SK-N-SH treated with all-trans-retinoic acid at 6 μM for 48 hours (cell line): Measurements from ENCODE around the gene C17orf75.
A peak's percentile ranks its signal among the peaks of the same experiment; 100 is the strongest.

Experiments used
- ATAC-seq: fragments of 200-7000 bp; cut with Tn5 transposase; 3 replicates; pipeline ENCODE4 v1.9.1; 2020; ENCODE audit warnings: mild to moderate bottlenecking, moderate library complexity
- ARNTL ChIP-seq: fragments of 450-650 bp; formaldehyde crosslinking; IDR thresholded peaks from 2 replicates; pipeline ENCODE4 v1.5.0; 2020; ENCODE audit warnings: low read depth, mild to moderate bottlenecking, moderate library complexity, borderline replicate concordance
- BACH2 ChIP-seq: fragments of 250-450 bp; sonication (Bioruptor Pico); IDR thresholded peaks from 2 replicates; pipeline ENCODE4 v1.9.0; 2021; ENCODE audit warnings: mild to moderate bottlenecking, borderline replicate concordance
- CREB5 ChIP-seq: fragments of 250-450 bp; sonication (Bioruptor Pico); IDR thresholded peaks from 2 replicates; pipeline ENCODE4 v1.5.1; 2020; ENCODE audit warnings: low read depth, mild to moderate bottlenecking, moderate library complexity
- CSDC2 ChIP-seq: fragments of 250-450 bp; sonication (Bioruptor Pico); IDR thresholded peaks from 2 replicates; pipeline ENCODE4 v1.5.0; 2020; ENCODE audit warnings: mild to moderate bottlenecking, moderate library complexity
- ESRRG ChIP-seq: fragments of 250-450 bp; sonication (Bioruptor Pico); IDR thresholded peaks from 2 replicates; pipeline ENCODE4 v1.6.1; 2021; ENCODE audit warnings: mild to moderate bottlenecking
- GLIS3 ChIP-seq: fragments of 250-450 bp; sonication (Bioruptor Pico); IDR thresholded peaks from 2 replicates; pipeline ENCODE4 v1.5.0; 2020; ENCODE audit warnings: mild to moderate bottlenecking, moderate library complexity
- ISL1 ChIP-seq: fragments of 250-450 bp; sonication (Bioruptor Pico); IDR thresholded peaks from 2 replicates; pipeline ENCODE4 v2.1.2; 2022; ENCODE audit warnings: mild to moderate bottlenecking, moderate library complexity
- OSR1 ChIP-seq: fragments of 250-450 bp; sonication (Bioruptor Pico); IDR thresholded peaks from 2 replicates; pipeline ENCODE4 v1.8.0; 2022; ENCODE audit warnings: moderate library complexity, mild to moderate bottlenecking, inconsistent platforms
- PATZ1 ChIP-seq: fragments of 250-450 bp; sonication (Bioruptor Pico); IDR thresholded peaks from 2 replicates; pipeline ENCODE4 v1.8.0; 2020; ENCODE audit warnings: mild to moderate bottlenecking, moderate library complexity, borderline replicate concordance
- PPARA ChIP-seq: fragments of 250-450 bp; sonication (Bioruptor Pico); IDR thresholded peaks from 2 replicates; pipeline ENCODE4 v1.5.0; 2020; ENCODE audit warnings: mild to moderate bottlenecking, borderline replicate concordance
- RARB ChIP-seq: fragments of 250-450 bp; sonication (Bioruptor Pico); IDR thresholded peaks from 2 replicates; pipeline ENCODE4 v1.8.0; 2021; ENCODE audit warnings: mild to moderate bottlenecking, moderate library complexity
- SNAI2 ChIP-seq: fragments of 250-450 bp; sonication (Bioruptor Pico); IDR thresholded peaks from 2 replicates; pipeline ENCODE4 v1.5.0; 2020; ENCODE audit warnings: mild to moderate bottlenecking, moderate library complexity
- TOX ChIP-seq: fragments of 250-450 bp; sonication (Bioruptor Pico); IDR thresholded peaks from 2 replicates; pipeline ENCODE4 v1.8.0; 2021; ENCODE audit warnings: mild to moderate bottlenecking, moderate library complexity, borderline replicate concordance
- ZC3H10 ChIP-seq: fragments of 250-450 bp; sonication (Bioruptor Pico); IDR thresholded peaks from 2 replicates; pipeline ENCODE4 v1.5.1; 2021; ENCODE audit warnings: mild to moderate bottlenecking, moderate library complexity
- ZFP3 ChIP-seq: fragments of 250-450 bp; sonication (Bioruptor Pico); IDR thresholded peaks from 2 replicates; pipeline ENCODE4 v1.5.0; 2020; ENCODE audit warnings: mild to moderate bottlenecking, moderate library complexity
- ZFP30 ChIP-seq: fragments of 450-650 bp; formaldehyde crosslinking; IDR thresholded peaks from 2 replicates; pipeline ENCODE4 v1.5.0; 2022; ENCODE audit warnings: mild to moderate bottlenecking, moderate library complexity
- ZNF70 ChIP-seq: fragments of 450-650 bp; formaldehyde crosslinking; IDR thresholded peaks from 2 replicates; pipeline ENCODE4 v1.5.0; 2020; ENCODE audit warnings: mild to moderate bottlenecking, moderate library complexity
- ZNF8 ChIP-seq: fragments of 450-650 bp; formaldehyde crosslinking; IDR thresholded peaks from 2 replicates; pipeline ENCODE4 v1.5.0; 2020; ENCODE audit warnings: mild to moderate bottlenecking, moderate library complexity
- TF ChIP-seq, protein P1 (sequence below): fragments of 250-450 bp; sonication (Bioruptor Pico); IDR thresholded peaks from 2 replicates; pipeline ENCODE4 v1.5.0; 2020; ENCODE audit warnings: mild to moderate bottlenecking, moderate library complexity
- TF ChIP-seq, protein P2 (sequence below): fragments of 250-450 bp; sonication (Bioruptor Pico); IDR thresholded peaks from 2 replicates; pipeline ENCODE4 v1.8.0; 2021; ENCODE audit warnings: low read depth, mild to moderate bottlenecking, moderate library complexity, borderline replicate concordance

Gene C17orf75

GRCh38 chr17:32307658-32308057, 34.3 kb downstream of the C17orf75 start:
- TF ChIP-seq ZFP30 (CRISPR knock-in tag) (no peak), ARNTL (CRISPR knock-in tag) (no peak), PPARA (CRISPR knock-in tag) (no peak), GLIS3 (CRISPR knock-in tag) (no peak), ZNF70 (CRISPR knock-in tag) (no peak), CREB5 (CRISPR knock-in tag) (no peak), SNAI2 (CRISPR knock-in tag) (no peak), BACH2 (CRISPR knock-in tag) (no peak), ZFP3 (CRISPR knock-in tag) (no peak), ESRRG (CRISPR knock-in tag) (no peak), ISL1 (CRISPR knock-in tag) (no peak), RARB (CRISPR knock-in tag) (no peak), ZNF8 (CRISPR knock-in tag) (no peak)
- TF ChIP-seq, protein P1, sequence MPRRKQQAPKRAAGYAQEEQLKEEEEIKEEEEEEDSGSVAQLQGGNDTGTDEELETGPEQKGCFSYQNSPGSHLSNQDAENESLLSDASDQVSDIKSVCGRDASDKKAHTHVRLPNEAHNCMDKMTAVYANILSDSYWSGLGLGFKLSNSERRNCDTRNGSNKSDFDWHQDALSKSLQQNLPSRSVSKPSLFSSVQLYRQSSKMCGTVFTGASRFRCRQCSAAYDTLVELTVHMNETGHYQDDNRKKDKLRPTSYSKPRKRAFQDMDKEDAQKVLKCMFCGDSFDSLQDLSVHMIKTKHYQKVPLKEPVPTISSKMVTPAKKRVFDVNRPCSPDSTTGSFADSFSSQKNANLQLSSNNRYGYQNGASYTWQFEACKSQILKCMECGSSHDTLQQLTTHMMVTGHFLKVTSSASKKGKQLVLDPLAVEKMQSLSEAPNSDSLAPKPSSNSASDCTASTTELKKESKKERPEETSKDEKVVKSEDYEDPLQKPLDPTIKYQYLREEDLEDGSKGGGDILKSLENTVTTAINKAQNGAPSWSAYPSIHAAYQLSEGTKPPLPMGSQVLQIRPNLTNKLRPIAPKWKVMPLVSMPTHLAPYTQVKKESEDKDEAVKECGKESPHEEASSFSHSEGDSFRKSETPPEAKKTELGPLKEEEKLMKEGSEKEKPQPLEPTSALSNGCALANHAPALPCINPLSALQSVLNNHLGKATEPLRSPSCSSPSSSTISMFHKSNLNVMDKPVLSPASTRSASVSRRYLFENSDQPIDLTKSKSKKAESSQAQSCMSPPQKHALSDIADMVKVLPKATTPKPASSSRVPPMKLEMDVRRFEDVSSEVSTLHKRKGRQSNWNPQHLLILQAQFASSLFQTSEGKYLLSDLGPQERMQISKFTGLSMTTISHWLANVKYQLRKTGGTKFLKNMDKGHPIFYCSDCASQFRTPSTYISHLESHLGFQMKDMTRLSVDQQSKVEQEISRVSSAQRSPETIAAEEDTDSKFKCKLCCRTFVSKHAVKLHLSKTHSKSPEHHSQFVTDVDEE (CRISPR knock-in tag), result no peak
- TF ChIP-seq, protein P2, sequence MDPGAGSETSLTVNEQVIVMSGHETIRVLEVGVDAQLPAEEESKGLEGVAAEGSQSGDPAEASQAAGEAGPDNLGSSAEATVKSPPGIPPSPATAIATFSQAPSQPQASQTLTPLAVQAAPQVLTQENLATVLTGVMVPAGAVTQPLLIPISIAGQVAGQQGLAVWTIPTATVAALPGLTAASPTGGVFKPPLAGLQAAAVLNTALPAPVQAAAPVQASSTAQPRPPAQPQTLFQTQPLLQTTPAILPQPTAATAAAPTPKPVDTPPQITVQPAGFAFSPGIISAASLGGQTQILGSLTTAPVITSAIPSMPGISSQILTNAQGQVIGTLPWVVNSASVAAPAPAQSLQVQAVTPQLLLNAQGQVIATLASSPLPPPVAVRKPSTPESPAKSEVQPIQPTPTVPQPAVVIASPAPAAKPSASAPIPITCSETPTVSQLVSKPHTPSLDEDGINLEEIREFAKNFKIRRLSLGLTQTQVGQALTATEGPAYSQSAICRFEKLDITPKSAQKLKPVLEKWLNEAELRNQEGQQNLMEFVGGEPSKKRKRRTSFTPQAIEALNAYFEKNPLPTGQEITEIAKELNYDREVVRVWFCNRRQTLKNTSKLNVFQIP (CRISPR knock-in tag), result no peak
- ATAC-seq, result no peak

- TF ChIP-seq, protein P1 (CRISPR knock-in tag), result no peak
- TF ChIP-seq ISL1 (CRISPR knock-in tag) (no peak), SNAI2 (CRISPR knock-in tag) (no peak), ZC3H10 (CRISPR knock-in tag) (no peak), BACH2 (CRISPR knock-in tag) (no peak)
- ATAC-seq, result no peak
Measured at GRCh38 chr17:32305049-32305448, 36.9 kb downstream of the C17orf75 start.

DNA sequence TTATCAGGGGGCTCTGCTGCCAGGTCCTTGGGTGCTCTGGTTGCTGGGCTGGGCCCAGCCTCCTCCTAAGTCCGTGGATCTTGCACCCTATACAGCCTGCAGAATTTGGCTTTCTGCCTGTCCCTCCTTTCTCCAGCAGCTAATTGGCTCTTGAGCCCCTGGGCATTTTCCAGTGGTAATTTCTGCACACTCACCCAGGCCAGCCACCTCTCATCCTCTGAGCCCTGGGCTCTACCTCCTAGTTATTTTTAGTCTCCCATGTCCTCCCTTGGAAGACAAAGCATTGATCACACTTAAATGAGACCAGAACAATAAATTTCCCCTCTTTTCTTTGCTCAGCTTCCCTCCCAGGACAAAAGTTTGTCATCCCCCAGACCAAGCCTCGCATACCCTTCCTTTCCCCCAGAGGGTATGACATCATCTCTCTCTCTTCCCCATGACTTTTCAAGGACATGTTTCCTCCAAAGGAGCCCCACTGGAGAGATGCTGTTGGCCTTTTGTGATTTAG, 38.1 kb downstream of the C17orf75 start:
- ATAC-seq, result peak; percentile 27; the same call in 1 of the 3 replicates
- TF ChIP-seq RARB (CRISPR knock-in tag), result no peak
- TF ChIP-seq ZNF8 (CRISPR knock-in tag), result no peak
- TF ChIP-seq ZNF70 (CRISPR knock-in tag), result no peak
- no peak for TF ChIP-seq ISL1 (CRISPR knock-in tag)
- no peak for TF ChIP-seq CREB5 (CRISPR knock-in tag)
- no peak for TF ChIP-seq ZFP3 (CRISPR knock-in tag)
- no peak for TF ChIP-seq PATZ1 (CRISPR knock-in tag)
- no peak for TF ChIP-seq OSR1 (CRISPR knock-in tag)
- no peak for TF ChIP-seq PPARA (CRISPR knock-in tag)
- no peak for TF ChIP-seq ZFP30 (CRISPR knock-in tag)
- no peak for TF ChIP-seq CSDC2 (CRISPR knock-in tag)
- no peak for TF ChIP-seq TOX (CRISPR knock-in tag)
- TF ChIP-seq ZC3H10 (CRISPR knock-in tag), result no peak
- TF ChIP-seq GLIS3 (CRISPR knock-in tag), result no peak
- TF ChIP-seq BACH2 (CRISPR knock-in tag), result no peak
- TF ChIP-seq SNAI2 (CRISPR knock-in tag), result no peak
- TF ChIP-seq, protein P2 (CRISPR knock-in tag), result no peak
- TF ChIP-seq ESRRG (CRISPR knock-in tag), result no peak
